Esophagus squamous epithelium (tissue), 4 donors: ENCODE measurements around the gene SMARCA4.

Source experiments
- POLR2A ChIP-seq, 4 donors: fragments of 450-650 bp; IDR thresholded peaks; one replicate each; pipeline ENCODE4 v1.6.1; 2017; ENCODE audit warnings: antibody characterized with exemption in 4 of 4, mild to moderate bottlenecking in 4 of 4, moderate library complexity in 3 of 4
- TF ChIP-seq, protein P1 (sequence below), 6 experiments: fragments of 450-650 bp in 4 of 6; fragments of 200-600 bp in 2 of 6; sonication (generic) in 2 of 6; IDR thresholded peaks; one replicate each; pipeline ENCODE4 v1.5.1; 2016 to 2019; ENCODE audit warnings: antibody characterized with exemption in 6 of 6, mild to moderate bottlenecking in 4 of 6, moderate library complexity in 4 of 6

DNA sequence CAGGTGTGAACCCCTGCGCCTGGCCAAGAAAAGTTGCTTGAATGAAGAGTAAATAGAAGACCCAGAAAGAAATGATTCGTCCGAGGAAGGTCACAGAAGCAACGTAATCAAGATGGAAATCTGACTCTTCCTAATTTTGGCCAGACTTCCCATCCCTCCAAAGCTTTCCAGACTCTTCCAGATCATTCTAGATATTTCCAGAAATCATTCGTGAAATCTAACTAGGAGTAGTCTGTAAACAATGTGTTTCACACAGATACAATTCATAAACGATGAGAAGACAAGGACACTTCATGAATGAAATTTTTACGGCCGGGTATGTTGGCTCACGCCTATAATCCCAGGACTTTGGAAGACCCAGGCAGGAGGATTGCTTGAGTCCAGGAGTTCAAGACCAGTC lies 119.2 kb downstream of the SMARCA4 start:
- TF ChIP-seq, protein P1, sequence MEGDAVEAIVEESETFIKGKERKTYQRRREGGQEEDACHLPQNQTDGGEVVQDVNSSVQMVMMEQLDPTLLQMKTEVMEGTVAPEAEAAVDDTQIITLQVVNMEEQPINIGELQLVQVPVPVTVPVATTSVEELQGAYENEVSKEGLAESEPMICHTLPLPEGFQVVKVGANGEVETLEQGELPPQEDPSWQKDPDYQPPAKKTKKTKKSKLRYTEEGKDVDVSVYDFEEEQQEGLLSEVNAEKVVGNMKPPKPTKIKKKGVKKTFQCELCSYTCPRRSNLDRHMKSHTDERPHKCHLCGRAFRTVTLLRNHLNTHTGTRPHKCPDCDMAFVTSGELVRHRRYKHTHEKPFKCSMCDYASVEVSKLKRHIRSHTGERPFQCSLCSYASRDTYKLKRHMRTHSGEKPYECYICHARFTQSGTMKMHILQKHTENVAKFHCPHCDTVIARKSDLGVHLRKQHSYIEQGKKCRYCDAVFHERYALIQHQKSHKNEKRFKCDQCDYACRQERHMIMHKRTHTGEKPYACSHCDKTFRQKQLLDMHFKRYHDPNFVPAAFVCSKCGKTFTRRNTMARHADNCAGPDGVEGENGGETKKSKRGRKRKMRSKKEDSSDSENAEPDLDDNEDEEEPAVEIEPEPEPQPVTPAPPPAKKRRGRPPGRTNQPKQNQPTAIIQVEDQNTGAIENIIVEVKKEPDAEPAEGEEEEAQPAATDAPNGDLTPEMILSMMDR (IDR thresholded peaks at IDR 0.05): no peak
- no peak for TF ChIP-seq POLR2A (IDR thresholded peaks at IDR 0.05)
